Spleen (tissue), 11 donors: ENCODE measurements around the gene APOE. TPM values are rescaled to one million over a fixed set of nuclear protein-coding genes. Genes with fewer than 3 reads are reported as not detected.

ENCODE experiments used
- DNase-seq: peaks from one replicate; pipeline ENCODE4 v3.0.0-alpha.2; 2020
- H3K27ac ChIP-seq, 8 donors: fragments of 200-600 bp; sonication (generic) in 7 of 8; 1 replicate in 4 of 8; 2 replicates in 4 of 8; pipeline versions ENCODE4 v1.5.0 to v1.8.0; 2016 to 2021; ENCODE audit warnings: inconsistent platforms in 4 of 8, mild to moderate bottlenecking in 4 of 8, moderate library complexity in 1 of 8
- H3K27me3 ChIP-seq, 7 donors: fragments of 200-600 bp; sonication (generic) in 6 of 7; replicated peaks in 1 of 7; 1 replicate in 4 of 7; 2 replicates in 3 of 7; pipeline versions ENCODE4 v1.5.0 to v1.8.0; 2016 to 2021; ENCODE audit warnings: inconsistent platforms in 3 of 7, mild to moderate bottlenecking in 1 of 7
- H3K36me3 ChIP-seq, 6 donors: fragments of 200-600 bp; sonication (generic) in 5 of 6; 1 replicate in 4 of 6; 2 replicates in 2 of 6; pipeline versions ENCODE4 v1.5.0 to v1.8.0; 2016 to 2021; ENCODE audit warnings: inconsistent platforms in 2 of 6
- H3K4me1 ChIP-seq, 6 donors: fragments of 200-600 bp; sonication (generic) in 5 of 6; 1 replicate in 3 of 6; 2 replicates in 3 of 6; pipeline versions ENCODE4 v1.5.0 to v1.8.0; 2016 to 2021; ENCODE audit warnings: inconsistent platforms in 3 of 6
- H3K4me3 ChIP-seq, 8 donors: fragments of 200-600 bp; sonication (generic) in 7 of 8; 1 replicate in 4 of 8; 2 replicates in 4 of 8; pipeline versions ENCODE4 v1.5.0 to v1.8.0; 2016 to 2021; ENCODE audit warnings: inconsistent platforms in 4 of 8, mild to moderate bottlenecking in 4 of 8, moderate library complexity in 2 of 8
- H3K9me3 ChIP-seq, 8 donors: fragments of 200-600 bp; sonication (generic) in 7 of 8; 1 replicate in 4 of 8; 2 replicates in 4 of 8; pipeline versions ENCODE4 v1.5.0 to v1.8.0; 2016 to 2021; ENCODE audit warnings: inconsistent platforms in 4 of 8
- CTCF ChIP-seq, 11 experiments: fragments of 200-600 bp in 7 of 11; fragments of 450-650 bp in 4 of 11; sonication (generic) in 4 of 11; IDR thresholded peaks in 8 of 11; conservative IDR thresholded peaks in 3 of 11; 1 replicate in 7 of 11; 2 replicates in 4 of 11; pipeline versions ENCODE4 v1.4.0 to v1.8.0; 2016 to 2021; ENCODE audit warnings: antibody characterized with exemption in 11 of 11, inconsistent platforms in 4 of 11, mild to moderate bottlenecking in 1 of 11
- POLR2A ChIP-seq, 3 donors: fragments of 450-650 bp; IDR thresholded peaks; one replicate each; pipeline ENCODE4 v1.5.1; 2017; ENCODE audit warnings: antibody characterized with exemption in 3 of 3, mild to moderate bottlenecking in 1 of 3
- POLR2AphosphoS5 ChIP-seq, 3 donors: sonication (generic); formaldehyde crosslinking; IDR thresholded peaks; one replicate each; pipeline ENCODE4 v1.5.1; 2017; ENCODE audit warnings: antibody characterized with exemption in 3 of 3
- WGBS, 5 donors: extraction: QIAGEN DNeasy Blood & Tissue Kit in 3 of 5; methylation state at CpG; one replicate each; pipeline versions ENCODE4 v1.1.5 to v1.1.7; 2013 to 2018; 5-methylcytosine and 5-hydroxymethylcytosine counted together
- intact Hi-C: fragments of 100-400 bp; cut with DNase I; formaldehyde crosslinking; loops from one replicate; pipeline ENCODE4 v1.15.0; 2023; ENCODE audit warnings: low total_unique reads
- polyA plus RNA-seq, 3 donors: library from polyadenylated mRNA; stranded (reverse); fragments of 200-250 nt; gene quantifications; one replicate each; pipeline ENCODE4 v1.2.1, GENCODE V29; 2013
- total RNA-seq, 7 donors: library from RNA; depleted of rRNA in 3 of 7; stranded (reverse); fragments of >200 nt in 3 of 7; fragmentation: NEBNext Ultra II Directional in 4 of 7; extraction: Animal tissue kit (Norgen Biotek cat#: 25700) in 4 of 7; gene quantifications; one replicate each; pipeline versions ENCODE4 v1.1.0 to v1.2.1, GENCODE V29; 2016 to 2021
- donor health status: healthy with polysubstance abuse.
- donor health status: DM: no; HTN: no; CAD: no; lungs with moderate emphysema.
- donor health status: DM: no; HTN: no; CAD: no.
- donor health status: Bipolar disorder and iron deficiency.
- donor health status: healthy.
- donor health status: DM: no; HTN: no; CAD: no.
- donor health status: DM: yes; HTN: yes; CAD: no.

APOE gene
- total and polyA plus RNA-seq, 10 donors, result 198 to 2,099 (median 726) TPM

GRCh38 chr19:44893332-44894051 lies 12.1 kb upstream of the APOE start:
- TF ChIP-seq POLR2AphosphoS5 (IDR thresholded peaks at IDR 0.05), result no peak
- no peak for TF ChIP-seq POLR2A (IDR thresholded peaks at IDR 0.05)
- no peak overlapping the region for H3K27ac ChIP-seq
- H3K4me1 ChIP-seq, result peaks cover 20 to 35% (median 25%) of the 10 kb centered on the region in 6 donors
- no peak overlapping the region for H3K4me3 ChIP-seq
- 91 to 95% (median 92%) methylated on average over 15 to 18 of the region's 18 CpGs for WGBS, 5 donors
- no peak for DNase-seq
- no peaks in the 10 kb centered on the region for H3K27me3 ChIP-seq
- H3K9me3 ChIP-seq, result no peaks in the 10 kb centered on the region
- H3K36me3 ChIP-seq, result peaks cover 0 to 71% (median 57%) of the 10 kb centered on the region in 6 donors
- intact Hi-C loops, result loop anchor here (10.0 kb wide), 1 partner anchor 151 kb away; no protein-coding TSS in a partner anchor

GRCh38 chr19:44894052-44894400 lies 11.6 kb upstream of the APOE start:
- H3K4me1 ChIP-seq, result peaks cover 20 to 34% (median 25%) of the 10 kb centered on the region in 6 donors
- H3K4me3 ChIP-seq, result no peak overlapping the region
- no peak overlapping the region for H3K27ac ChIP-seq
- no peak for DNase-seq
- intact Hi-C loops, result loop anchor here (10.0 kb wide), 1 partner anchor 151 kb away; no protein-coding TSS in a partner anchor
- H3K36me3 ChIP-seq, result peaks cover 0 to 71% (median 59%) of the 10 kb centered on the region in 6 donors
- no peaks in the 10 kb centered on the region for H3K27me3 ChIP-seq
- 93 to 98% (median 94%) methylated on average over 6 of the region's 6 CpGs for WGBS, 5 donors
- H3K9me3 ChIP-seq, result no peaks in the 10 kb centered on the region
- no peak for TF ChIP-seq POLR2AphosphoS5 (IDR thresholded peaks at IDR 0.05)
- TF ChIP-seq POLR2A (IDR thresholded peaks at IDR 0.05), result no peak
- no peak for TF ChIP-seq CTCF (IDR thresholded peaks at IDR 0.05 in 8 of 11, conservative IDR thresholded peaks at IDR 0.05 in 3 of 11)

- DNase-seq, result no peak
- no peak for TF ChIP-seq POLR2A (IDR thresholded peaks at IDR 0.05)
- TF ChIP-seq POLR2AphosphoS5 (IDR thresholded peaks at IDR 0.05), result no peak
- TF ChIP-seq CTCF (IDR thresholded peaks at IDR 0.05 in 8 of 11, conservative IDR thresholded peaks at IDR 0.05 in 3 of 11), result no peak
- Histone ChIP-seq H3K9me3 (no peaks in the 10 kb centered on the region), H3K4me1 (peaks cover 14 to 25% (median 19%) of the 10 kb centered on the region in 6 donors), H3K27me3 (no peaks in the 10 kb centered on the region), H3K4me3 (no peak overlapping the region), H3K36me3 (peaks cover 0 to 77% (median 63%) of the 10 kb centered on the region in 6 donors), H3K27ac (no peak overlapping the region)
- WGBS, 5 donors, result 80 to 88% (median 83%) methylated on average over 9 of the region's 9 CpGs
- intact Hi-C loops, result loop anchor here (10.0 kb wide), 1 partner anchor 150 kb away; no protein-coding TSS in a partner anchor
These were observed 10.7 kb upstream of the APOE start for GRCh38 chr19:44894946-44895345.

- peaks cover 0 to 7% (median 1%) of the 10 kb centered on the region in 6 donors for H3K4me1 ChIP-seq
- 88 to 97% (median 90%) methylated on average over 7 to 8 of the region's 8 CpGs for WGBS, 5 donors
- no peaks in the 10 kb centered on the region for H3K27me3 ChIP-seq
- peaks cover 0 to 100% (median 91%) of the 10 kb centered on the region in 6 donors for H3K36me3 ChIP-seq
- H3K27ac ChIP-seq, result no peak overlapping the region
- TF ChIP-seq CTCF (IDR thresholded peaks at IDR 0.05 in 8 of 11, conservative IDR thresholded peaks at IDR 0.05 in 3 of 11) (no peak), POLR2AphosphoS5 (IDR thresholded peaks at IDR 0.05) (no peak), POLR2A (IDR thresholded peaks at IDR 0.05) (no peak)
- H3K4me3 ChIP-seq, result no peak overlapping the region
- intact Hi-C loops, result loop anchor here (10.0 kb wide), 1 partner anchor 147 kb away; no protein-coding TSS in a partner anchor
- no peak for DNase-seq
- no peaks in the 10 kb centered on the region for H3K9me3 ChIP-seq
These were observed 7.8 kb upstream of the APOE start for GRCh38 chr19:44897835-44898234.
